GM12873 (cell line): ENCODE measurements around the gene BIVM.

Experiments
- CTCF ChIP-seq: IDR thresholded peaks from 2 replicates; pipeline ENCODE4 v1.5.1; 2012; ENCODE audit warnings: low read depth, mild to moderate bottlenecking, moderate library complexity, low read length, control low read depth; ENCODE audit not compliant: insufficient read depth; ENCODE audit errors: missing control alignments

Gene BIVM

GRCh38 chr13:102769679-102770078 is 29.2 kb upstream of the BIVM start:
- TF ChIP-seq CTCF: no peak

- no peak for TF ChIP-seq CTCF
These were observed 28.5 kb upstream of the BIVM start for GRCh38 chr13:102770435-102770834.

GRCh38 chr13:102771298-102772041 is 27.4 kb upstream of the BIVM start:
- no peak for TF ChIP-seq CTCF

- no peak for TF ChIP-seq CTCF
These were observed 26.9 kb upstream of the BIVM start for GRCh38 chr13:102772042-102772425.

- no peak for TF ChIP-seq CTCF
These were observed 25.3 kb upstream of the BIVM start, which contains the start of gene TEX30 for GRCh38 chr13:102773441-102774213. Gene TEX30 (minus strand): TSS chr13:102773786. CDS start chr13:102770026, 3,760 bp downstream.

GRCh38 chr13:102774214-102774568 is 24.7 kb upstream of the BIVM start:
- no peak for TF ChIP-seq CTCF
